OCI-LY3 (cell line): Measurements from ENCODE around the gene NHS.

Experiments used
- H2AFZ ChIP-seq: fragments of 200-600, 300-600 bp; shearing (Covaris generic); 2 replicates; pipeline ENCODE4 v1.6.0; 2014; ENCODE audit warnings: antibody characterized with exemption, low read depth, low read length
- H3K27ac ChIP-seq: fragments of 200-600, 300-600 bp; sonication (generic); 2 replicates; pipeline ENCODE4 v1.5.1; 2014; ENCODE audit warnings: mild to moderate bottlenecking, low read length, moderate library complexity, mixed read lengths
- H3K27me3 ChIP-seq: fragments of 200-600, 300-600 bp; sonication (generic); 2 replicates; pipeline ENCODE4 v1.6.1; 2014; ENCODE audit warnings: low read depth, low read length, mixed read lengths
- H3K36me3 ChIP-seq: fragments of 200-600, 300-600 bp; sonication (generic); replicated peaks from 2 replicates; pipeline ENCODE3; 2014; ENCODE audit warnings: low read depth, low read length, mixed read lengths
- H3K4me1 ChIP-seq: fragments of 300-600, 200-600 bp; sonication (generic); 2 replicates; pipeline ENCODE4 v1.6.1; 2014; ENCODE audit warnings: low read length, mixed read lengths
- H3K4me2 ChIP-seq: fragments of 200-600, 300-600 bp; sonication (generic); 2 replicates; pipeline ENCODE4 v1.6.1; 2014; ENCODE audit warnings: low read length, mixed read lengths
- H3K4me3 ChIP-seq: fragments of 300-600, 200-600 bp; sonication (generic); 2 replicates; pipeline ENCODE4 v1.5.1; 2014; ENCODE audit warnings: antibody characterized with exemption, mild to moderate bottlenecking, low read length, moderate library complexity
- H3K79me2 ChIP-seq: fragments of 300-600, 200-600 bp; shearing (Covaris generic); 2 replicates; pipeline ENCODE4 v1.6.1; 2014; ENCODE audit warnings: mild to moderate bottlenecking, low read length, mixed read lengths
- H3K9ac ChIP-seq: fragments of 300-600, 200-600 bp; shearing (Covaris generic); 2 replicates; pipeline ENCODE4 v1.6.0; 2014; ENCODE audit warnings: mild to moderate bottlenecking, low read length, moderate library complexity
- H3K9me3 ChIP-seq: fragments of 200-600, 300-600 bp; shearing (Covaris generic); 2 replicates; pipeline ENCODE4 v1.6.1; 2014; ENCODE audit warnings: low read length, mixed read lengths; ENCODE audit not compliant: insufficient read depth
- H4K20me1 ChIP-seq: fragments of 200-600, 300-600 bp; sonication (generic); 2 replicates; pipeline ENCODE4 v1.6.1; 2016; ENCODE audit warnings: low read length, mixed read lengths; ENCODE audit not compliant: insufficient read depth
- EZH2phosphoT487 ChIP-seq: fragments of 200-600 bp; shearing (Covaris generic); IDR thresholded peaks from 2 replicates; pipeline ENCODE4 v1.6.1; 2018; ENCODE audit warnings: antibody characterized with exemption, mixed run types, low read depth
- TF ChIP-seq, protein P1 (sequence below): fragments of 200-600, 300-600 bp; sonication (generic); IDR thresholded peaks from 2 replicates; pipeline ENCODE4 v1.5.1; 2014; ENCODE audit warnings: antibody characterized with exemption, low read length, low read depth

The NHS gene

DNA sequence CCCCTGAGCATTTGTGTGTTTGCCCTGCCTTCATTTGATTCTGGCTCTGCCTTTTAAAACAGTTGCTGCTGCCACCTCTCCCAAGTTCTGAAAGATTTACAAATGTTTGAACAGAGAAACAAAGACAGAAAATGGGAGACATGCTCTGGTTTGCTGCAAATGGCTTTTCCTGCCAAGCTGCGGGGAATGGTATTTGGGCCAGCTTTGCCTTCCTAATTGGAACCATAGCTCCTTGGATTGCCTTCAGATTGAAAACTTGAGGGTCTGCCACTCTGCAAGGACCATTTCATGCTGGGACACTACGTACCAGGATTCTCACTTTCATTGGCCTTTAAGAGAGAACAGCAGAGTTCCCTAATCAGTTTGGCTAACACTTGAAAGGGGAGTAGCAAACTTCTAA, 74.9 kb downstream of the NHS start:
- H4K20me1 ChIP-seq = no peaks in the 10 kb centered on the region
- no peaks in the 10 kb centered on the region for H3K36me3 ChIP-seq
- no peaks in the 10 kb centered on the region for H3K79me2 ChIP-seq
- no peaks in the 10 kb centered on the region for H3K9me3 ChIP-seq
- no peak for TF ChIP-seq EZH2phosphoT487
- TF ChIP-seq, protein P1, sequence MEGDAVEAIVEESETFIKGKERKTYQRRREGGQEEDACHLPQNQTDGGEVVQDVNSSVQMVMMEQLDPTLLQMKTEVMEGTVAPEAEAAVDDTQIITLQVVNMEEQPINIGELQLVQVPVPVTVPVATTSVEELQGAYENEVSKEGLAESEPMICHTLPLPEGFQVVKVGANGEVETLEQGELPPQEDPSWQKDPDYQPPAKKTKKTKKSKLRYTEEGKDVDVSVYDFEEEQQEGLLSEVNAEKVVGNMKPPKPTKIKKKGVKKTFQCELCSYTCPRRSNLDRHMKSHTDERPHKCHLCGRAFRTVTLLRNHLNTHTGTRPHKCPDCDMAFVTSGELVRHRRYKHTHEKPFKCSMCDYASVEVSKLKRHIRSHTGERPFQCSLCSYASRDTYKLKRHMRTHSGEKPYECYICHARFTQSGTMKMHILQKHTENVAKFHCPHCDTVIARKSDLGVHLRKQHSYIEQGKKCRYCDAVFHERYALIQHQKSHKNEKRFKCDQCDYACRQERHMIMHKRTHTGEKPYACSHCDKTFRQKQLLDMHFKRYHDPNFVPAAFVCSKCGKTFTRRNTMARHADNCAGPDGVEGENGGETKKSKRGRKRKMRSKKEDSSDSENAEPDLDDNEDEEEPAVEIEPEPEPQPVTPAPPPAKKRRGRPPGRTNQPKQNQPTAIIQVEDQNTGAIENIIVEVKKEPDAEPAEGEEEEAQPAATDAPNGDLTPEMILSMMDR = no peak
- H3K4me2 ChIP-seq = no peak overlapping the region
- no peaks in the 10 kb centered on the region for H3K4me1 ChIP-seq
- 0 out of 2 replicates have a peak, but pooled peaks cover 2% of the 10 kb centered on the region for H3K27me3 ChIP-seq
- no peak overlapping the region for H3K4me3 ChIP-seq
- no peak overlapping the region for H2AFZ ChIP-seq
- H3K9ac ChIP-seq = no peak overlapping the region
- no peak overlapping the region for H3K27ac ChIP-seq

DNA sequence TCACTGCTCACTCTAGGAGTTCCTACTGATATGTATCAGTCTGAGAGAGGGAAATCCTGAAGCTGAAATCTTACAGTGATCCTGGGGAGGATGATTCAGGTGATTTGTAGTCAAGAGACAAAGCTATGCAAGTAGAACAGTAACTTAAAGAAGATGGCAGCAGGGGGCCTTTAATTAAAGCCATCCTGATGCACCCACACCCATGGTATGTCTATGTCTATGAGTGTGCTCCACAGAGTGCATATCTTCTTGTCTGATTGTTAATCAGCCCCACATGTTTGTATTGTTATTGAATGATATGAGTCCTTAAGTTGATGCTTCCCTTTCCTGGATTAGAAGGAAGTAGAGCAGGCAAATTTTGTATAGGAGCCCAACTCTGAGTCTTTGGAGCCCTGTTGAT, 78.8 kb downstream of the NHS start:
- H3K27ac ChIP-seq = no peak overlapping the region
- no peaks in the 10 kb centered on the region for H3K36me3 ChIP-seq
- H3K27me3 ChIP-seq = 0 out of 2 replicates have a peak, but pooled peaks cover 2% of the 10 kb centered on the region
- no peaks in the 10 kb centered on the region for H3K4me1 ChIP-seq
- no peak overlapping the region for H3K4me3 ChIP-seq
- no peak overlapping the region for H3K9ac ChIP-seq
- H3K9me3 ChIP-seq = no peaks in the 10 kb centered on the region
- no peaks in the 10 kb centered on the region for H4K20me1 ChIP-seq
- H3K79me2 ChIP-seq = no peaks in the 10 kb centered on the region
- TF ChIP-seq, protein P1 = no peak
- no peak for TF ChIP-seq EZH2phosphoT487
- no peak overlapping the region for H2AFZ ChIP-seq
- H3K4me2 ChIP-seq = no peak overlapping the region

DNA sequence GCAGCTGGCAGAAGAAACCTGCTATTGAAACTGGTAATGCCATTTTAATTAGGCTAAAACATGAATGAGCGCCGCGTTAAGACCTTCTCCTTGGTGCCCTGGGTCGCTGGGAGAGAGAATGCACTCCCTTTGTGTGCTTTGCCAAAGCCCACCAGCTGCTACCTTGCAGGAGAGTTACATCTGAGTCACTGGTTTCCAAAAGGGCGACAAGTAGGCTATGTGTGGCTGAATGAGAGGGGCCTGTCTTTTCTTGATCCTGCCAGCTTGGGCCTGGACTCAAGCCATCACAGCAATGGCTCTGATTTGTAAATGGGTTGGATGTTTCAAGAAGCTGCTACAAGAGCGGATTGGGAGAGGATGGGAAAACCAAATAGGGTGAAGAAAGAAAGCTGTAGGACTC, 81.5 kb downstream of the NHS start:
- Histone ChIP-seq H3K27ac (no peak overlapping the region), H3K4me1 (no peaks in the 10 kb centered on the region), H3K79me2 (no peaks in the 10 kb centered on the region), H3K4me3 (no peak overlapping the region), H3K27me3 (no peaks in the 10 kb centered on the region), H2AFZ (no peak overlapping the region), H3K9ac (no peak overlapping the region), H3K9me3 (no peaks in the 10 kb centered on the region), H4K20me1 (no peaks in the 10 kb centered on the region), H3K36me3 (no peaks in the 10 kb centered on the region), H3K4me2 (no peak overlapping the region)
- TF ChIP-seq, protein P1 = no peak
- no peak for TF ChIP-seq EZH2phosphoT487

DNA sequence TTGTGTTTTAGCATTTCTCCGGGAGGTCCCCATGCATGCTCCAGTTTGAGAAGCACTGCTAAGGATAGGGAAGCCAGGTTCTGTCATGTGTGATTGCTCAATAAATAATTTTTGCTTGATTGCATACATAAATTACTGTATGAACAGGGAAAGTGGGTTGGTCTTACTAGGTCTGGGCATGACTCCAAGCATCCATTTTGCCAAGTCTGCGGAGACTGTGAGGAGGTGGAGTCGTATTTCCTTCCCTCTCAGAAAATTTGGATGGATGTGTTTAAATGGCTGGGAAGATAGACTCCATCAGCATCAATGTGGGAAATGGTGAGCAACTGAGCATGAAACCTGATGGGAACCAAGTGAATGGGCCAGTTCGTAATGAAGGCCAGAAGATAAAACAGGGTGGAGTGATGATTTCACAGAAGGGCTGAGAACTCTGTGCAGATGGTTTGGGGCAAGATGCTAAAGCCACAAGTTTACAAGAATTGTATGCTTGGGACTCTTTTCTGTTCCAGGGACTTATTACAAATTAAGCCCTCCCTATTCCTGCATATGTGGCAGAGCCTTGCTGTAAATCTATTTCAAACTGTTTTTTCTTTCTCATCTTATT, 84.1 kb downstream of the NHS start:
- Histone ChIP-seq H3K36me3 (no peaks in the 10 kb centered on the region), H3K27ac (no peak overlapping the region), H3K4me2 (no peak overlapping the region), H3K79me2 (no peaks in the 10 kb centered on the region), H3K9me3 (no peaks in the 10 kb centered on the region), H3K4me3 (no peak overlapping the region), H4K20me1 (no peaks in the 10 kb centered on the region), H3K27me3 (no peaks in the 10 kb centered on the region), H3K4me1 (no peaks in the 10 kb centered on the region), H3K9ac (no peak overlapping the region), H2AFZ (no peak overlapping the region)
- TF ChIP-seq EZH2phosphoT487 = no peak
- TF ChIP-seq, protein P1 = no peak
